Renal cortical epithelial cell (primary cell): ENCODE data around the gene MED6. TPM values are rescaled to one million over a fixed set of nuclear protein-coding genes. Genes with fewer than 3 reads are reported as not detected.

Experiments
- DNase-seq: peaks from one replicate; pipeline ENCODE4 v3.0.0-alpha.2; 2011; ENCODE audit warnings: low read depth
- total RNA-seq: library from RNA; depleted of rRNA; stranded (reverse); fragments of >200 nt; gene quantifications from 2 replicates; pipeline ENCODE4 v1.2.3, GENCODE V29; 2014

The MED6 gene
- total RNA-seq, 1 donor from 2014 or later, result 37.8 TPM

DNA sequence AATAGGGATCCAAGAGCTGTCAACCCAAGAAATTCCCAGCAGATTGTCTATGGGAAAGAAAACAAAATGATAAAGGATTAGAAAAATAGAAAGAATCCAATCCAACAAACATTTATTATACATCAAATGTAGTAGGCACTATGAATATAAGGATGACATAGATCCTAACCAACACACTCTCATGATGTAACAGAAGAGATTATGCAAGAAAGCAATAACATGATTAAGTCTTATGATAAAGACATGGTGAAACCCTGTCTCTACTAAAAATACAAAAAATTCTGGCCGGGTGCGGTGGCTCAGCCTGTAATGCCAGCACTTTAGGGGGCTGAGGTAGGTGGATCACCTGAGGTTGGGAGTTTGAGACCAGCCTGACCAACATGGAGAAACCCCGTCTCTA lies 2.7 kb downstream of the MED6 start:
- DNase-seq, result no peak

DNA sequence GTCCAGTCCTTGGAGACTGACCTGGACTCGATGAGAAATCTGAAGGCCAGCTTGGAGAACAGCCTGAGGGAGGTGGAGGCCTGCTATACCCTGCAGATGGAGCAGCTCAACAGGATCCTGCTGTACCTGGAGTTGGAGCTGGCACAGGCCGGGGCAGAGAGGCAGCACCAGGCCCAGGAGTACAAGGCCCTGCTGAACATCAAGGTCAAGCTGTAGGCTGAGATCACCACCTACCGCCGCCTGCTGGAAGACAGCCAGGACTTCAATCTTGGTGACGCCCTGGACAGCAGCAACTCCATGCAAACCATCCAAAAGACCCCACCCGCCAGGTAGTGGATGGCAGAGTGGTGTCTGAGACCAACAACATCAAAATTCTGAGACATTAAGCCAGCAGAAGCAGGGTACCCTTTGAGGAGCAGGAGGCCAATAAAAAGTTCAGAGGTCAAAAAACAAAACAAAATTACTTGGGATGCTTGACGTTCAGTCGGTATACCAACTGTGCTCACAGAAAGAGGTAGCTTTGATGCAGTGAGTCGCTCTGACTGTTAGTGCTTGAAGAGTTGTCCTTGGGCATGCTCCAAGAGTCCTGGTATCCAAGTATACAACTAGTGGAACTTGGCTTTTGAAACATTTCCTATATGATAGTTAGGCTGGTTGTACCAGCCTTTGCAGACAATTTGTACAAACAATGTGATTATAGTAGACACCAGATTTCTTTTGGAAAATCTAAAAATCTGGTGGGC lies 4.8 kb downstream of the MED6 start:
- no peak for DNase-seq

DNA sequence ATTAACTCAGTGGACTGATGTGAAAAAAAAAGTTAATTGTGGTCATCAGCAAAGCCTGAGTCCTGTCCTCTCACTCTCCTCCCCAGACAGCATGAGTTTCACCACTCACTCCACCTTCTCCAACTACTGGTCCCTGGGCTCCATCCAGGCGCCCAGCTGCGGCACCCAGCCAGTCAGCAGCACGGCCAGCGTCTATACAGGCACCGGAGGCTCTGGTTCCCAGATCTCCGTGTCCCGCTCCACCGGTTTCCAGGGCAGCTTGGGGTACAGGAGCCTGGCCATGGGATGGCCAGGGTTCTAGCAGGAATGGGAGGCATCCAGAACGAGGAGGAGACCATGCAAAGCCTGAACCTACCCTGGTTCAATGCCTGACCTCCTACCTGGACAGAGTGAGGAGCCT lies 6.0 kb downstream of the MED6 start:
- DNase-seq, result no peak

DNA sequence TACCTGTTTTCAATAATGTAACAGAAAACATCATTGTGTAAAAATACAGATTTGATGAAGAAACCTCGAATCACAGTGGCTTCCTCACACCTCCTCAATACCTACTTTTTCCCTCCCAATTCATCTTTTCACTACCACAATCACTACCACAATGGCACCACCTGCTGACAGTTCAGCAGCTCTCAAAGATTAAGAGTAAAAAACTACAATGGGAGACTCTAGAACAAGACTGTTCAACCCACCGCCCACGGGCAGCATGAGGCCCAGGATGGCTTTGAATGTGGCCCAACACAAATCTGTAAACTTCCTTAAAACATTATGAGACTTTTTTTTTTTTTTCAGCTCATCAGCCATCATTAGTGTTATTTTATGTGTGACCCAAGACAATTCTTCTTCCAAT lies 15.2 kb downstream of the MED6 start:
- peak; percentile 7 for DNase-seq

DNA sequence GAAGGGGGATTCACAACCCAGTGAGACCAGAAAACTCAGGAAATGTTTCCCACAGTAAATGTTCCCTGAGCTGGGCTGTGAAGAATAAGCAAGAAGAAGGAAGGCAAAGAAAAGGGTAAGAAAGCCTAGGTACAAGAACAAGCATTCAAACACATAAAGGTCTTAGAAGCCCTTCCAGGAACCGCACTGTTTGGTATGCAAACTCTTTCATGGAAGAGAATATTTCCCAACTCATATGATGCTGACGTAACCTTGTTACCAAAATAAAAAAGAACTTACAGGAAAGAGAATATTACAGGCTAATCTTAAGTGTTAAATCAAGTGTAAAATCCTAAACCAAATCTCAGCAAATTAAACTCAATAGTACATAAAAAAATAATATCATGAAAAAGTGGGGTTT lies 23.6 kb downstream of the MED6 start:
- DNase-seq, result no peak

DNA sequence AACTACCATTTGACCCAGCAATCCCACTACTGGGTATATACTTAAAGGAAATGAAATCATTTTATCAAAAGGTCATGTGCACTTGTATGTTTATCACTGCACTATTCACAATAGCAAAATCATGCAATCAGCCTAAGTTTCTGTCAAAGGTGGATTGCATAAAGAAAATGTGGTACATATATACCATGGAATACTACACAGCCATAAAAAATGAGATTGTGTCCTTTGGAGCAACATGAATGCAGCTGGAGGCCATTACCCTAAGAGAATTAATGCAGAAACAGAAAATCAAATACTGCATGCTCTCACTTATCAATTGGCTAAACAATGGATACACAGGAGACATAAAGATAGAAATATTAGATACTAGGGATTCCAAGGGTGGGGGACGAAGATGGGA lies 27.4 kb downstream of the MED6 start:
- no peak for DNase-seq

DNA sequence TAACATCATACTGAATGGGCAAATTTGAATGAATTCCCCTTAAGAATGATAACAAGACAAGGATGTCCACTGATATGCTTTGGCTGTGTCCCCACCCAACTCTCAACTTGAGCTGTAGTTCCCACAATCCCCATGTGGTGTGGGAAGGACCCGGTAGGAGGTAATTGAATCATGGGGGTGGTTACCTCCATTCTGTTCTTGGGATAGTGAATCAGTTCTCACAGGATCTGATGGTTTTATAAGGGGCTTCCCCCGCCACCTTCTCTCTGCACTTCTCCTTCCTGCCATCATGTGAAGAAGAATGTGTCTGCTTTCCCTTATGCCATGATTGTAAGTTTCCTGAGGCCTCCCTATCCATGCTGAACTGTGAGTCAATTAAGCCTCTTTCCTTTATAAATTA lies 29.3 kb downstream of the MED6 start:
- no peak for DNase-seq

DNA sequence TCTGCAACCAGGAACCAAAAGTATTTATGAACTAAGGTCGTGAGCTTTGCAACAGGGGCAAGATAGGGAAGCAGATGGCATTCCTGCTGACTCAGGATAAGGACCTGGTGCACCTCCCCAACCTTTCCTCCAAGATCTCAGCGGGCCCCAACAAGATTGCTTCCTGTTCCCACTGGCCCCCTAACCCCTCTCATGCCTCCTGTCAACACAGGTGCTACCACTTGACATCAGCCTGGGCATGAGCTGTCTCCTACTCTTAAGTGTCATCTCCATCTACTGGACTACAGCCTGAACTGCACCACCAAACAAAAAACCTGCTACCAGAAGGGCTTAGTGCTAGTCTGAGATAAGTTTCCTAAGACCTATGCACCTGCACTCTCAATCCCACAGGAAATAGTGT lies 32.7 kb downstream of the MED6 start:
- peak; percentile 40 for DNase-seq

DNA sequence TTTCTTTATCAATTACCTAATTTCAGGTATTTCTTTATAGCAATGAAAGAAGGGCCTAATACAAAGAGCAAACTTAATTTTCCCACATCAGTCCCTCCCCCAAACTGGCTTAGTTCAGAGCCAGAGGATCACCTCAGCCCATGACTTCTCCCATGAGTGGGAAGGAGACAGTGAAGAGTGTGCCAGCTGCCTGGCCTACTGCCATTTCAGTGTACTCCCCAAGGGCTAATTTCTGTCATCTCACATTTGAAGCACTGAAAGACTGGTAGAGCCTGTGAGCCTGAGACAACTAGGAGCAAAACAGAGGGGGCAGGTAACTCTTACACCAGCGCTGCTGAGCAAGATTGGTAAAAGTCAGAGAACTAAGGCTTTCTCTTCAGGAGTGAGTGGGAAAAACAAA lies 36.6 kb downstream of the MED6 start:
- DNase-seq, result no peak

DNA sequence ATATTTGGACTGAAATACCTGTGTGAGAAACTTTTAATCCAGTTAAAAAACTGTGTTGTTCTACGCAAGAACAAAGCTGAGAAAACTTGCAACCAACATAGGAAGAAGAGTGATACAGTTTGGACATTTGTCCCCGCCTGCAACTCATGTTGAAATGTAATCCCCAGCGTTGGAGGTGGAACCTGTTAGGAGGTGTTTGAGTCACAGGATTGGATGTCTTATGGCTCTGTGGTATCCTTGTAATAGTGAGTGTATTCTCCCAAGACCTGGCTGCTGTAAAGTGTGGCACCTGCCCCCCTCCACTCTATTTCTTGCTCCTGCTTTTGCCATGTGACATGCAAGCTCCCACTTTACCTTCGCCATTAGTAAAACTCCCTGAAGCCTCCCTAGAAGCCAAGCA lies 37.0 kb downstream of the MED6 start:
- DNase-seq, result no peak

DNA sequence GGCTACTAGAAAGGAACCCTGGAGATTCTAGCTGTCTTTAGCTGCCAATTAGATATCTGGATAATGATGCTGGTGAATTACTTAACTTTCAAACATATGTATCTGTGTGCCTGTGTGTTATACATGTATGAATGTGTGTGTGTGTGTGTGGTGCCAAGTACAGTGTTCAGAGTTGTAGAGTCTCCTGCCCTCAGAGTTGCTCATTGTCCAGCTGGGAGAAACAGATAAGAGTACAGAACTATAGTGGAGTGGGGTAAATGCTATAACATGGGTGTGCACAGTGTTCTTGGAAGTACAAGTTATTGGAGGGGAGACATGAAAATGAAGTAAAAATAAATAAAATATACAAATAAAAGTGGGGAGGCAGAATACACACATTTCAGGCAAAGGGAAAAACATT lies 42.1 kb downstream of the MED6 start:
- DNase-seq, result no peak

DNA sequence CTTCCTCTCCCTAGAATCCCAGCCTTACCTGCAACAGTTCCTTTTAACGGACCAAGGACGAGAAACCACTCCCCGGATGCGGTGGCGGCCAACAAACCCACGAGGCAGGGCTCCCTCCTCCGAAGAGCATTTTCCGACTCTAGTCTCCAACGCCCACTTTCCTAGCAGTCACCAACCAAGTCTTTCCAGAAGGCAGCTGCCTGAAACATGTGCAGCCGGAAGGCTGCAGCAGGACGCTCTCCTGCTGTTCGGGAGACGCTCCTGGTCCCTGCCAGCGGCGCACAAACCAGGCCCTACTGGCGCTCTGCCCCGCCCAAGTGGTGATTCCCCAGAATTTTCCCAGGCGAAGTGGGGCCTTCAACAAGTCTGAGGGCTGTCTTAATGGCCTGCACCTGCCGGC lies 44.6 kb downstream of the MED6 start:
- DNase-seq, result peak; percentile 13

DNA sequence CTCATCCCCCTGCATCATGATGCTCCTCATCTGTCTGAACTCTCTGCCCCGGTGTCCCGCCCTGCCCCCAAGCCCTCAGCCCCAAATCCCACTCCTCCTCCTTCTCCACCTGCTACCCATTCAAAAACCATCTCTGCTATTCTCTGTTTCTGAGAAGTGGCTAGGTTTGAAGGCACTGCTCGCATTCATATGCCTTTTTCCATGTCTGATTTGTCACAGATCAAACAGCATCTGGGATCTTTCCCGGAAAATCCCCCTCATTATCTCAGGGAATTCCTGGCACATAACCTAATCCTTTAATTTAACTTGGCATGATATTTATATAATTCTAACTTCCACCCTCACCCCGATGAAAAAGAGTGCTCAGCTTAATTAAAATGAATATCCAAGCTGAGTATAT lies 62.4 kb downstream of the MED6 start:
- DNase-seq, result no peak

DNA sequence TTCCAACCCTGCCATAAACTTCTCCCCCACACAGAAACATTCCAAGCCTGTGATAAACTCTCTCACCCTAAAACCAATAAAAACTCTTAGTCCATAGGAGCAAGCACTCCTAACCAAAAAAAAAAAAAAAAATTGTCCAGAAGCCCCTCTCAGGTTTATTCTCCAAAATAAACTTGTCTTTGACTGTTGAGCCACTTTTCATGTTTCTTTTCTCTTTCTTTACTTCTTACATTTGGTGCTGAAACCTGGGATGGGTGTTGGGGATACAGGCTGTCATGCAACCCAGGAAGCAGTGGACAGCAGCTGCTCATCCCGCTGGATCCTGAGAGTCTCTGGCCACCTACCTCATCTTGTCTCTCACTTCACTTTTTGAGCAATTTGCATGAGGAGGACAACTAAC lies 63.6 kb downstream of the MED6 start:
- no peak for DNase-seq

DNA sequence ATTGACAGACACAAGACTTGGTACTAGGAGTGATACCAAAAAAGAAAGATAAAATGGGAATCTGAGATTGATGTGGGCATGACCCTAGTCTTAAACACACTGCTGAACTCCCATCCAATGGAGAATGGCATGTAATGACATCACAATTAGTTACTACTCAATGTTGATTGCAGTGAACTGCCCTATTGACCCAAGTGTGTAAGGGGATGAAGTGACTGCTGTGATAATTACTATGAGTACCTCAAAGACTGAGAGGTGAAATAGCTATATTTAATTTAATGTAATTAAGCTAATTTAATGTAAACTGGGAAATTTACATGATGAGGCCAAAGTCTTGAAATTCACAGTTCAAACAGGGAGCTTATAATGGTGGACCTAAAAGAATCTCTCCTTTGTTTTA lies 65.6 kb downstream of the MED6 start, which contains the start of gene ADAM20:
TSS of gene ADAM20 (minus strand) at position 101 of the 400 bp plus-strand sequence. CDS start 10,247 bp downstream, outside the sequence.
- no peak for DNase-seq

Other genes with a start within 250 kb of the MED6 start
- 54.2 and 81.8 TPM in 2 replicates for gene COX16, start 241.0 kb downstream of the MED6 start, total RNA-seq
- 16.1 and 31.3 TPM in 2 replicates for gene SYNJ2BP, start 183.6 kb downstream of the MED6 start, total RNA-seq
- 1.7 TPM in 2 replicates for gene ADAM21, start 148.5 kb downstream of the MED6 start, total RNA-seq
- 0.87 and 2.4 TPM in 2 replicates for gene ADAM20, start 65.7 kb downstream of the MED6 start, total RNA-seq
- gene TTC9, start 41.3 kb upstream of the MED6 start, total RNA-seq, result 4.0 and 9.9 TPM in 2 replicates
- gene MAP3K9, start 208.9 kb upstream of the MED6 start, total RNA-seq, result 14.4 and 19.7 TPM in 2 replicates